Ascending aorta (tissue), 2 donors: ENCODE measurements around the gene PIEZO2. TPM values are rescaled to one million over a fixed set of nuclear protein-coding genes. Genes with fewer than 3 reads are reported as not detected.

Source experiments
- DNase-seq, 2 donors: peaks; one replicate each; pipeline ENCODE4 v3.0.0-alpha.2; 2019; ENCODE audit warnings: low spot score in 2 of 2
- H3K27ac ChIP-seq, 2 donors: fragments of 200-600 bp; sonication (generic); one replicate each; pipeline ENCODE4 v1.5.1; 2016 to 2017; ENCODE audit warnings: mild to moderate bottlenecking in 1 of 2
- H3K27me3 ChIP-seq: fragments of 200-600 bp; sonication (generic); one replicate; pipeline ENCODE4 v1.5.1; 2017
- H3K36me3 ChIP-seq, 2 donors: fragments of 200-600 bp; sonication (generic); one replicate each; pipeline ENCODE4 v1.5.1; 2016
- H3K4me1 ChIP-seq, 2 donors: fragments of 200-600 bp; sonication (generic); one replicate each; pipeline ENCODE4 v1.5.1; 2016 to 2017; ENCODE audit warnings: mild to moderate bottlenecking in 1 of 2
- H3K4me3 ChIP-seq, 2 donors: fragments of 200-600 bp; sonication (generic); one replicate each; pipeline ENCODE4 v1.5.1; 2016 to 2017; ENCODE audit warnings: mild to moderate bottlenecking in 1 of 2
- H3K9me3 ChIP-seq, 2 donors: fragments of 200-600 bp; sonication (generic); one replicate each; pipeline ENCODE4 v1.5.1; 2016
- intact Hi-C: fragments of 100-400 bp; cut with DNase I; formaldehyde crosslinking; loops from one replicate; pipeline ENCODE4 v1.15.1; 2023
- total RNA-seq: library from RNA; depleted of rRNA; stranded (reverse); fragments of >200 nt; gene quantifications from one replicate; pipeline ENCODE4 v1.1.0, GENCODE V29; 2016
- TF ChIP-seq, protein P1 (sequence below), 3 experiments: fragments of 200-600 bp in 2 of 3; fragments of 450-650 bp in 1 of 3; sonication (generic) in 2 of 3; IDR thresholded peaks; one replicate each; pipeline ENCODE4 v1.5.1; 2016 to 2019; ENCODE audit warnings: antibody characterized with exemption in 3 of 3, mild to moderate bottlenecking in 1 of 3, moderate library complexity in 1 of 3

PIEZO2 gene
- total RNA-seq, 1 donor from 2014 or later = 3.1 TPM

DNA sequence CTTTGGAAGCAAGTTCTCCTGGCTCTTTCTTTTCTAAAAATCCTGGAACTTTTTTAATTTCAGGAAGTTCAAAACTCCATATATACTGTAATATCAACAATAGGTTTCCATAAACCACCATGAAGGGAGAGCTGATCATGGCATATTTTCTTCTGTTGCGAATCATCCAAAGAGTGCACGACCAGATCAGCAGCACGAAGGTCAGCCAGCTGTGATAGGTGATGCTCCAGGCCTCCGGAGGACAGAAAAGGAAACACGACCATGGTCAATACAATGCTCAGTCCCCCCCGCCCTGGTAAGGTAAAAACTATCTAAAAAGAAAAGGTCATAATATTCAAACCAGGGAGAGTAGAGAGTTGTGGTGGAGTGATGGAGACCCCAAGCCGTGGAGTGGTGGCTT lies 354.6 kb downstream of the PIEZO2 start:
- no peaks in the 10 kb centered on the region for H3K9me3 ChIP-seq
- no peak for DNase-seq
- H3K36me3 ChIP-seq = no peaks in the 10 kb centered on the region
- H3K27ac ChIP-seq = no peak overlapping the region
- H3K4me3 ChIP-seq = no peak overlapping the region
- H3K27me3 ChIP-seq = no peaks in the 10 kb centered on the region
- H3K4me1 ChIP-seq = no peaks in the 10 kb centered on the region
- intact Hi-C loops = no loop called here
- TF ChIP-seq, protein P1, sequence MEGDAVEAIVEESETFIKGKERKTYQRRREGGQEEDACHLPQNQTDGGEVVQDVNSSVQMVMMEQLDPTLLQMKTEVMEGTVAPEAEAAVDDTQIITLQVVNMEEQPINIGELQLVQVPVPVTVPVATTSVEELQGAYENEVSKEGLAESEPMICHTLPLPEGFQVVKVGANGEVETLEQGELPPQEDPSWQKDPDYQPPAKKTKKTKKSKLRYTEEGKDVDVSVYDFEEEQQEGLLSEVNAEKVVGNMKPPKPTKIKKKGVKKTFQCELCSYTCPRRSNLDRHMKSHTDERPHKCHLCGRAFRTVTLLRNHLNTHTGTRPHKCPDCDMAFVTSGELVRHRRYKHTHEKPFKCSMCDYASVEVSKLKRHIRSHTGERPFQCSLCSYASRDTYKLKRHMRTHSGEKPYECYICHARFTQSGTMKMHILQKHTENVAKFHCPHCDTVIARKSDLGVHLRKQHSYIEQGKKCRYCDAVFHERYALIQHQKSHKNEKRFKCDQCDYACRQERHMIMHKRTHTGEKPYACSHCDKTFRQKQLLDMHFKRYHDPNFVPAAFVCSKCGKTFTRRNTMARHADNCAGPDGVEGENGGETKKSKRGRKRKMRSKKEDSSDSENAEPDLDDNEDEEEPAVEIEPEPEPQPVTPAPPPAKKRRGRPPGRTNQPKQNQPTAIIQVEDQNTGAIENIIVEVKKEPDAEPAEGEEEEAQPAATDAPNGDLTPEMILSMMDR (IDR thresholded peaks at IDR 0.05) = no peak

DNA sequence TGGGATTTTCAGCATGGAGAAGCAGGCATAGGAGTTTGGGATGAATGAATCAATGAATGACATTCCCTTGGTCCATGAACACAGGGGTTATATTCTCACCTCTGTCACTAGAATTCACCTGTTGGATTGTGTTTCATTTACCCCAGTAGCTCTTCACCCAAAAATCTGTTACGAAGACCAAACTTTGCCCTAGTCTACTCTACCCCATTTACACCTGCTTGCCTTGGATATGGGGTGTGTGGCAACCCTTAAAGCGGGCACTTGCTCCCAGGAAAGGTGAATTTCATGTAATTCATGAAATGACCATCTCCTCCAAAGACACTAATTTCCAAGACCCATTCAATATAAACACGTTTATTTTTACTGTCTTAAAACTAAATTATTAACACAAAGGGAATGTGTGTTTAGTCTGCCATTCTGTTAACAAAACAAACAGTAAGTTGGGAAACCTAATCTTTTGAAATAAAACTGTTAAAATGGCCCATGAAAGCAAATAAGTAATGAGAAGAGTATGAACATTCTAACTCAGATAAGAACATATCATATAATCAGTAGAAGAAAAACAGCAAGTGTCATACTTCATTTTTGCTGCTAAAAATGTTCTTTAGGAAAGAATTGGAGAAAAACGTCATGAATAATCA lies 355.5 kb downstream of the PIEZO2 start:
- Histone ChIP-seq H3K9me3 (no peaks in the 10 kb centered on the region), H3K36me3 (no peaks in the 10 kb centered on the region), H3K27me3 (no peaks in the 10 kb centered on the region), H3K27ac (no peak overlapping the region), H3K4me1 (no peaks in the 10 kb centered on the region), H3K4me3 (no peak overlapping the region)
- intact Hi-C loops = no loop called here
- no peak for DNase-seq
- TF ChIP-seq, protein P1 (IDR thresholded peaks at IDR 0.05) = no peak

DNA sequence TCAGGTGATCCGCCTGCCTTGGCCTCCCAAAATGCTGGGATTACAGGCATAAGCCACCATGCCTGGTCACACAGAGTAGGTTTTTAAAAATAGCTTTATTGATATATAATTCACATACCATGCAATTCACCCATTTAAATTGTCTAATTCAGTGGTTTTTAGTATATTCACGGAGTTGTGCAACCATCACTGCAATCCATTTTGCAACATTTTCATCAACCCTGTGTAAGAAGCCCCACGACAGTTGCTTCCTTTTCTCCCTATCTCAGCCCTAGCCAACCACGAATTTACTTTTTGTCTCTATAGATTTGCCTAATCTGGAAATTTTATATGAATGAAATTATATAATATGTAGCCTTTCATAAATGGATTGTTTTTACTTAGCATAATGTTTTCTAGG lies 357.2 kb downstream of the PIEZO2 start:
- DNase-seq = no peak
- no peaks in the 10 kb centered on the region for H3K27me3 ChIP-seq
- H3K4me3 ChIP-seq = no peak overlapping the region
- H3K27ac ChIP-seq = no peak overlapping the region
- H3K36me3 ChIP-seq = no peaks in the 10 kb centered on the region
- TF ChIP-seq, protein P1 (IDR thresholded peaks at IDR 0.05) = no peak
- no peaks in the 10 kb centered on the region for H3K9me3 ChIP-seq
- H3K4me1 ChIP-seq = no peaks in the 10 kb centered on the region
- intact Hi-C loops = no loop called here

DNA sequence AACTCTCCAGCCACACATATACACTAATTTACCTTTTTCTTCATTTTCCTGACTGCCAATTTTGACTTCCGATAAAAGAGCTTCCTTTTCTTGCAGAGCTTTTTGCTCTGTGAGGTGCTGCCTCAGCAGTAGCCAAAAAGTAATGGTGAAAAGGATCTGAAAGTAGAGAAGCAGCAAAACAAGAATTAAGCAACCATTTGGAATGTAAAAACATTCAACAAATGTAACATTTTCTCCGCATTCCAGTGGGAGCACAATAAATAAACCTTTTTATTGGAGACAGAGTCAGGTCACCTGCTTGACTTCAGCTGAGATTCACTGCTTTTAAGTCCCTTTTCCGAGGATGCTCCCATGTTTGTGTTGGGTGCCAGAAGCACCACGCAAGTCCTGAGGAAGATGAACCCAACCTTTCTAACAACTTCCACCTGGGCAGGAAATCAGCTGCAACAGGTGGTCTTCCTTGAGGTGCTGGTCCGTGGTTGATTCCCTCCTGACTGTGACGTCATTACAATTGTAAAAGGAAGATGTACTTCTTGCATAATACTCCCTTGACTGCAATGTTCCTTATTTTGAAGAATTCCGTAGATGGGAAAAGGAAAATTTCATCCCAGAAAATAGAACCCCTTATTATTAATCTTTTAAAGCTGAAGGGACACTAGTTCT lies 358.1 kb downstream of the PIEZO2 start:
- Histone ChIP-seq H3K9me3 (no peaks in the 10 kb centered on the region), H3K4me3 (no peak overlapping the region), H3K27me3 (no peaks in the 10 kb centered on the region), H3K4me1 (no peaks in the 10 kb centered on the region), H3K27ac (no peak overlapping the region), H3K36me3 (no peaks in the 10 kb centered on the region)
- DNase-seq = no peak
- intact Hi-C loops = no loop called here
- TF ChIP-seq, protein P1 (IDR thresholded peaks at IDR 0.05) = no peak

DNA sequence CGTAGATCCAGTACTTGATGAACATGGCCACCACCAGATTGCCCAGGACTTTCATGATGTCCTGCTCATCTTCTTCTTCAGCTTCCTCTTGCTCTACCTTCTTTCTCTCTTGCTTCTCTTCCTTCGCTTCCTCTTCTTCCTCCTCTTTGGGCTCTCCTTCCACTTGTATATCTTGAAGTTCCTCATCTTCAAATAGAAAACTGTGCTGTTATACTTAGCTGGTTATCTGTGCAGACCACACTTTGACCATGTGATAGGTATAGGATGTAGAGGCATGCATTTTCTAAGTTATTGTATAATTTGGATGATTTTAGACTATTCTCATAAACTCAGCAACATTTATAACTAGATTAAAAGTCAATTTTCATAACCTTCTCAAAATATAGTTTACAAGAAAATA lies 360.2 kb downstream of the PIEZO2 start:
- intact Hi-C loops = no loop called here
- Histone ChIP-seq H3K27me3 (no peaks in the 10 kb centered on the region), H3K4me3 (no peak overlapping the region), H3K4me1 (no peaks in the 10 kb centered on the region), H3K36me3 (no peaks in the 10 kb centered on the region), H3K27ac (no peak overlapping the region), H3K9me3 (no peaks in the 10 kb centered on the region)
- TF ChIP-seq, protein P1 (IDR thresholded peaks at IDR 0.05) = no peak
- DNase-seq = no peak
